HG03575 (cell line): ENCODE results near the gene ST3GAL5.
"Not testable (repeated sequence)": the region's sequence is repeated elsewhere in the genome, so short reads cannot be mapped to it uniquely, and the experiment has no call there.

Source experiments
- ATAC-seq: cut with Tn5 transposase; IDR thresholded peaks from one replicate; pipeline ENCODE4 v1.9.1; 2021; ENCODE audit not compliant: unreplicated experiment, insufficient number of reproducible peaks, low FRiP score; ENCODE audit errors: extremely low read depth

The ST3GAL5 gene

DNA sequence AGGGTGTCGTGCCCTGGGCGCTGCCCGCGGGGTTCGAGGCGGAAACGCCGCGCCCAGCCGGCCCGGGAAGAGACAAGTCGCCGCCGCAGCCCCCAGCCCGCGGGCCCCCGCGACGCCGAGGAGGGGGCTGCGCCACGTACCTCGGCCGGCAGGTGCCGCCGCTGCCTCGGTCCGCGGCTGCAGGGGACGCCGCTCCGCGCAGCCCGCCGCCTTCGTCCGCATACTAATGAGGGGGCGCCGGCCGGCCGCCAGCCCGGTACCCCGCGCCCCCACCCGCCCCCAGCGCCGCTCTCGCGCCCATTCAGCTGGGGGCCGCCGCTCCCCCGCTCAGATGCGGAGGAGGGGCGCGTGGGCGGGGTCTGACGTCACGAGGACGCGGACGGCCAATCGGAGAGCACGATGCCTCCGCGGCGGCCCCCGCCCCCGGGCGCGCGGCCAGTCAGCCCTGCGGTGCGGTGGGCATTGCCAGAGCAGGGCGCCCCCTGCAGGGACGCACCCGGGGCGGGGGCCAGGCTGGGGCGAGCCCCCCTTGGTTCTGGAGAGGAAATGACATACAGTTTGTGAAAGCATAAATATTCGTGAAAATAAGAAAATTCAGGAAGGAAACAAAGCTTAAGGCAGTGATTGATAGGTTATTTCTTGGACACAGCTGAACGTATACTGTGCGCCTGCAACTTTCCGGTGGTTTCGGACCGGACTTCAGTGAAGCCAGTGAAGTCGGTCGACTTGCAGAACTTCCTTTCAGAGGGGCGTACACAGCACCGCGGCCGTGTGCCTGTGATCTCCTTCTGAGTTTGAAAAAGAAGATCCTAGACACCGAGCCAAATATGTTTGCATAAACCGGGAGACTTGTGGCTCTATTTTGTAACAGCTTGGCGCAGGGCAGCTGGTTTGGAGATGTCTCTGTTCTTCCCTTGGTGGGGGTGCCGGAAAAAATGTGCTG lies at the start of gene ST3GAL5:
Gene ST3GAL5, minus strand, starts transcription at position 307 of the 943 bp plus-strand sequence. Its CDS starts 85 bp downstream, at position 222.
- no peak for ATAC-seq

GRCh38 chr2:85938456-85938855 lies 49.7 kb upstream of the ST3GAL5 start:
- ATAC-seq, result no peak

GRCh38 chr2:85937069-85937439 lies 48.3 kb upstream of the ST3GAL5 start:
- ATAC-seq, result no peak

GRCh38 chr2:85936421-85937068 lies 47.8 kb upstream of the ST3GAL5 start:
- no peak for ATAC-seq

GRCh38 chr2:85935746-85936208 lies 47.0 kb upstream of the ST3GAL5 start:
- no peak for ATAC-seq

GRCh38 chr2:85935170-85935745 lies 46.5 kb upstream of the ST3GAL5 start:
- ATAC-seq, result no peak

DNA sequence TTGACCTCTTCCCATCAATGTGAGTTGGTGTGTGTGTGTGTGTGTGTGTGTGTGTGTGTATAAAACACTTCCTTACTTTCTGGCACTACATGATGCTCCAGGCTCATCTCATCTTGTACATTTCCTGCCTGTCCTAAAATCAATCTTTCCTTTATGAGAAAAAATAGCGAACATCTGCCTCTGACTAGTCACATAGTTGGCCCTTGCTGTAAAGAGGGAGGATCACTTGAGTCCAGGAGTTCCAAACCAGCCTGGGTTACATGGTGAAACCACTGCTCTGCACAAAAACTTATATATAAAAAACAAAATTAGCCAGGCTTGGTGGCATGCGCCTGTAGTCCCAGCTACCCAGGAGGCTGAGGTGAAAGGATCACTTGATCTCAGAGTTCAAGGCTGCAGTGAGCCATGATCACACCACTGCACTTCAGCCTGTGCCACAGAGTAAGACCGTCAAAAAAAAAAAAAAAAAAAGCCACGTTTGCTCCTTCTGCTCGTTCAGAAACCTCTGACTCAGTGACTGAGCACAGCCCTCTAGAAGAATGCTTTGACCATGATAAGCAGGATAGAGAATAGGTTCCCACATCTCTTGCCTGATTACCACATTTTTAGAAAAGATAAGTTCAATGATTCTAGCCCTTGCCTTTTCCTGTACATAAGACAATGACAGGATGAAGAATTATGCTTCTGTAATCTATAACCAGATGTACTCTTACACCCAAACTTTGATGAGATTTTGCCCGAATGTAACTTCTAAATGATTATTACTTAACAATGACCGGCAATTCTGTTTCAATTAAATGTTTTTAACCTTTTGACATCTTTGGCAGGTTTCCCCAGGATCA lies 45.2 kb upstream of the ST3GAL5 start:
- no peak for ATAC-seq

GRCh38 chr2:85931151-85931550 lies 42.4 kb upstream of the ST3GAL5 start:
- ATAC-seq, result not testable (repeated sequence)

DNA sequence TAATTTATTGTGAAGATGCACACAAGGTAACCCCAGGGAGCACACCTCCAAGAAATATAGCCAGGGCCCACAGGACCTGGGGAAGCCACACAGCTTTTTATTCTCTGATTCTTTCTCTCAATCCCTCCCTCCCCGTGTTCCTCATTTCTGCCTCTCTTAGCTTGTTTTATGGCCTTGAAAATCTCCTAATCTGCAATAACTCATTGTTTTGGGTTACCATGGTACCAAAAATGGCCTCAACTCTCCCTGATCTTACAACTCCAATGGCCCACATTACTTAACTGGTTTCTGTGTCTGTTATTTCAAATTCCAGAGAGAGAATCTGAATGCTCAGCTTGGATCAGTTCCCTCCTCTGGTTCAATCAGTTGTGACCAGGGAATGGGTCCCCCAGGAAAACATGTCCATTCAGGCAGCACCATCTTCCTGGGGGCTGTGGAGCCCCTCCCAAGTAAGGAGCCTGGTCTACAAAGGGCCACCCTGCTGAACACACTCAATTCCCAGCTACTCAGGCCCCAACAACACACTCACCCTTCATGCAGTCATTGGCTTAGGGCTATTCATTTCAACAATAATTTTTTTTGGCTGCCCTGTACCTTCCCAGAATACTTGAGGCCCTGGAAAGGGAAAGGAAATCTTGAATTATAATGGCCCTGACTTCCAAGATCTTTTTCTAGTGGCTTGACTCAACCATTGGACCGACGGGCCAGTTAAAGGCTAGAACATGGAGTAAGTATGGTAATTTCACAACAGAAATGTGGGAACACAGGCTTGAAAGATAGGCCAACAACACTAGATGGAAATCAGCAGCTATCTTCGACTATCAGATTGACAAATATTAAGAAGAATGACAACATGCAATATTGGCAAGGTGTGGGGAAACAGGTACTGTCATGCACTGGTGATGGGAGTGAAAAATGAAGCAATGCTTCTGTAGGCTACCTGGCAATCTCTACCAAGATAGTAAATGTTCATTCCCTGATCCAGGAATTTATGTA lies 41.6 kb upstream of the ST3GAL5 start:
- no peak for ATAC-seq

- no peak for ATAC-seq
Measured at GRCh38 chr2:85929096-85930050, 40.6 kb upstream of the ST3GAL5 start.

GRCh38 chr2:85926931-85927661 lies 38.3 kb upstream of the ST3GAL5 start:
- no peak for ATAC-seq

DNA sequence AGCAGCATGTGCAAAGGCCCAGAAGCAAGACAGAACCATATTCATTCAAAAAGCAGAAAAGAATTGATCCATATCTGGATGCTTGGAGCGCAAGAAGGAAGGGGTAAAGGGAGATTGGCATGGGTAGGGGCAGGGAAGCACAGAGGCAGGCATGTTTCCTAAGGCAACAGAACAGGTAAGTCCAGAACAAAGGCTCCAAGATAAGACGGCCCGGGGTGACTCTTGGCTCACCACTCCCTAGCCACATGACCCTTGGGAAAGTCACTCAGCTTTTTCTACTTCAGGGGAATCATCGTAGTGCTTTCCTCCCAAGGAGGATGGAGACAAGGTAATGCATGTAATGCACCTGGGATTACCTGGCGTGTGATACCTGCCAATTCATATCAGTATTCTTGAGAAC lies 37.7 kb upstream of the ST3GAL5 start:
- no peak for ATAC-seq

DNA sequence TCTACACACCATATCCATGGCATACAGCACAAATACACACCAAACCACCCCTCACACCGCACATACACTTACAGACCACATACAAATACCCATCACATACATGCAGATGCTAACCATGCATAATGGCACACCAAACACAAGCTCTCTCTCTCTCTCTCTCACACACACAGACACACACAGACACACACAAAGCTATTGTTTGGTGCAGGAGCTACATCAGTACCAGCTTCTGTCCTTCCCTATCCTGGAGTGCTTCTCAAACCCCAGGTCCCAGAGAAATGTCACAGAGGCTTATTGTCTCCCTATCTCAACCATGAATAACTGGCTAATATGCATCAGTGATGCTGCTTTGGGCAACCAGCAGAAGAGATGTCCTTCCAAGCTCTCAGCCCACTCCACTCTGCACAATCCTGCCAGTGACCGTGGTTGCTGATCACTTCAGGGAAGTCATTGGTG lies 36.5 kb upstream of the ST3GAL5 start:
- no peak for ATAC-seq

GRCh38 chr2:85924522-85924921 lies 35.7 kb upstream of the ST3GAL5 start:
- ATAC-seq, result no peak

DNA sequence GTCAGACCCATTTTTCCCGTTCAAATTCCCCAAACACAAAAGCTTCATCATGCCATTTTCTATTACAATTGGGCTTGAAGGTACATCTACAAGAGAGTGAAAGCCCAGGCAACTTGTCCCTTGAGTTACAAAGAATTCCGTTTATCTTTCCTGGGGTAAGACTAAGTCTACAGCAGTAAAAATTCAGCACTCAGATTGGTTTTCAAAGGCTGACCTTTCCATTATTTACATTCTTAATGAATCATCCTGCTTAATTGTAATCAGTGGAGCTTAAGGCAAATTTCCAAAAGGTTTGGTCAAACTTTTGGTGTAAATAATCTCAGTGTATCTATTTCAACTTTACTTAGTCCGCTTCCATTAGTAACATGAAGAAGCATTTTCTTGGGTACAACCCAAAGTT lies 33.4 kb upstream of the ST3GAL5 start:
- no peak for ATAC-seq

GRCh38 chr2:85921659-85922058 lies 32.9 kb upstream of the ST3GAL5 start:
- ATAC-seq, result no peak
